HG02943 (cell line): ENCODE data around the gene SMAD3.
"Not testable (repeated sequence)": the region's sequence is repeated elsewhere in the genome, so short reads cannot be mapped to it uniquely, and the experiment has no call there.

Experiments used
- ATAC-seq: cut with Tn5 transposase; IDR thresholded peaks from one replicate; pipeline ENCODE4 v1.9.1; 2021; ENCODE audit warnings: mild to moderate bottlenecking, low read depth, moderate library complexity; ENCODE audit not compliant: unreplicated experiment

The SMAD3 gene

DNA sequence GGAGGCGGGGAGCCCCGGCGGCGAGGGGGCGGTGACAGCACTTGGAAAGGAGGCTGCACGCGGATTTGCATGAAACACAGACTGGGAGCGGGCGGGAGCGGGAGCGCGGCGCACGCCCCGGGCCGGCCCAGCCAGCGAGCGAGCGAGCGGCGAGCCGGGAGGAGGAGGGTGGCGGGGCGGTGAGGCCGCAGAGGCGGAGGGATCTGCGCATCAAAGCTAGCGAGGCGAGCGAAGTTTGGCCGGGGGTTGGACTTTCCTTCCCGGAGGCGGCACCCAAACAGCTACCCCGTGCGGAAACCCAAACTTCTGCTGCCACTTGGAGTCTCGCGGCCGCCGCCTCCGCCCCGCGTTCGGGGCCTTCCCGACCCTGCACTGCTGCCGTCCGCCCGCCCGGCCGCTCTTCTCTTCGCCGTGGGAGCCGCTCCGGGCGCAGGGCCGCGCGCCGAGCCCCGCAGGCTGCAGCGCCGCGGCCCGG, at the start of gene SMAD3:
Gene SMAD3, plus strand, starts transcription at position 72 of the 475 bp plus-strand sequence. CDS start 553 bp downstream, outside the sequence.
- peak; percentile 47 for ATAC-seq

DNA sequence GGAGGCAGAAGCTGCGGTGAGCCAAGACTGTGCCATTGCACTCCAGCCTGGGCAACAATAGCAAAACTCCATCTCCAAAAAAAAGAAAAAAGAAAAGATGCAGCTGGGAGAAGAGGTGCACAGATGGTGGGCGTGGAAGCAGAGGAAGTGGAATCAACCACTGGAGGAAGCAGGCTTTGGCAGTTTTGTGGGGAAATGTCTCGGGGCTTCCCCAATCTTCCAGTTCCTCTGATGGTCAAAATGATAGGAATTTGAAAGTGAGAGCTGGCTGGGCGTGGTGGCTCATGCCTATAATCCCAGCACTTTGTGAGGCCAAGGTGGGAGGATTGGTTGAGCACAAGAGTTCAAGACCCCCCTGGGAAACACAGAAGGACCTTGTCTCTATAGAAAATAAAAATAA, 48.1 kb upstream of the SMAD3 start:
- ATAC-seq: no peak

DNA sequence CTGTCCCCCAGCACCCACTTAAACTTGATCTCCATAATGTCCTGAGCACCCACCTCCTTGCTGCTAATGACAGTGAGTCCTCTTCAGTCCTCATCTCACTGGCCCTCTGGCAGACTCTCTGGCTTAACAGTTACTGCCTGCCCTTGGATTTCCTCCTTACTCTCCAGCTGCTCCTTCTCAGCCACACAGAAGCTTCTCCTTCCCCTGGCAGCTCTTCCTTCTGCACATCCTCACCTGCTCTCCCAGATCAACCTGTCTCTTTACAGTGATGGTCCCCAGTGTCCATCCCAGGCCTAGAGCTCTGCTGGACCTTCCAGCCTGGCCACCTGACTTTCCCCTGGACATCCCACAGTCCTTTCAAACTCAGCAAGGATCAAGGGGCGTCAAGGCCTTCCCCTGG, 47.4 kb upstream of the SMAD3 start:
- ATAC-seq: no peak

DNA sequence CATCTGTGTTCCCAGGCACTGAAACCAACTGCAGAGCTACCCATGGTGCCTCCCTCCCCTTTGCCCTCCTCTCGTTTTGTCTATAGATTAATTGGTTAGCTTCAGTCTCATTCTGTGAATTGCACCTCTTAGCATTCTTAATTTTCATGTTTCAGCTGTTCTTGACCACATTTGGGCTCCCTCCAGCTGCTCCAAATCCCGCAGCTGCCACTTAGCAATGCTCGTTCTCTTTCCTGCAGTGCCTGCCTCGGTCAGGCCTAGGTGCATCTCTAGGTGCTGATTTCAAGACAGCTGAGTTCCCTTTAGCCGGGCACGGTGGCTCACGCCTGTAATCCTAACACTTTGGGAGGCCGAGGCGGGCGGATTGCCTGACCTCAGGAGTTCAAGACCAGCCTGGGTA, 47.0 kb upstream of the SMAD3 start:
- ATAC-seq: no peak

DNA sequence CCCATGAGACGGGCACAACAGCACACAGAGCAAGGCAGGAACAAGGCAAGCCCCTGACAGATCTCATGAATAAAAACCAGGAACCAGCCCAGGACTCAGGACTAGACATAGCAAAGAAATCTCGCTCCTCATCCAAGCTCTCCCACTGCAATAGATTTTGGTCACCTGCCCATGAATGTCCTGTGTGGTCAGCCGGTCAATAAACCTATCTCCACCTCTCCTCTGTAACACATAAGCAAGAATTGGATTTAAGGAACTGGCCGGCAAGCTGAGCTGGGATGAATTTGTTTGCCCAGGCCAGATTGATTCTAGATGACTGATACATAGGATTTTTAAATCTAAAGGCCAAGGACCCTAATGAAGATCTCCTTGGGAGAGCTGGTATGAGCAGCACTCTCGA, 46.3 kb upstream of the SMAD3 start:
- ATAC-seq: no peak

DNA sequence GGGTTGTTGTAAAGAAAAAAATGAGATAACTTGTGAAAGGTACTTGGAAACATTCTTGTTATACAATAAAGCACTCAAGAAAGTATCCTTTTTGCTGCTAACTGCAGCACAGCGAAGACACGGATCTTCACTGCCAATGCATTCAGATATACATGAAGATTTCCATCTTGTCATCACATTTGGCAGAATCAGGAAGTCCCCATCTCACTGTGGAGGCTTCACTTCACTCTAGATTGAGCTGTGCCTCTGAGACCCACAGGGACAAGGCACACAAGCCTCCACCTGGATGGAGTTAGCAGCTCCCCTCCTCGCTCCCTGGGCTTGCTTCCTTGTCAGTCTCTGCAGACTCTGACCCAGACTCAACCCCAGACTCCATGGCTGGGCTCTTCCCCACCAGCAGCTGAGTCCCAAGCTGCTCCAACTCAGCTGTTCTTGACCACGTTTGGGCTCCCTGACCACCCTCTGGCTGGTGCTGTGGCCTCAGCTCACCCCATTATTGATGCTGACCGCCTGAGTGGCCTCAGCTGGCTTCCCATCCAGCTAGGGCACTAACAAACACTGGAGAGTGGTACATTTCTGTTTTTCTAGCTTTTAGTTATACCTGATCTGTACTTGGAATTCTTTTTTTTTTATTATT, 45.4 kb upstream of the SMAD3 start:
- no peak for ATAC-seq

DNA sequence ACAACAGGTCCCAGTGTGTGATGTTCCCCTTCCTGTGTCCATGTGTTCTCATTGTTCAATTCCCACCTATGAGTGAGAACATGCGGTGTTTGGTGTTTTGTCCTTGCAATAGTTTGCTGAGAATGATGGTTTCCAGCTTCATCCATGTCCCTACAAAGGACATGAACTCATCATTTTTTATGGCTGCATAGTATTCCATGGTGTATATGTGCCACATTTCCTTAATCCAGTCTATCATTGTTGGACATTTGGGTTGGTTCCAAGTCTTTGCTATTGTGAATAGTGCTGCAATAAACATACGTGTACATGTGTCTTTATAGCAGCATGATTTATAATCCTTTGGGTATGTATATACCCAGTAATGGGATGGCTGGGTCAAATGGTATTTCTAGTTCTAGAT, 44.7 kb upstream of the SMAD3 start:
- ATAC-seq: not testable (repeated sequence)

DNA sequence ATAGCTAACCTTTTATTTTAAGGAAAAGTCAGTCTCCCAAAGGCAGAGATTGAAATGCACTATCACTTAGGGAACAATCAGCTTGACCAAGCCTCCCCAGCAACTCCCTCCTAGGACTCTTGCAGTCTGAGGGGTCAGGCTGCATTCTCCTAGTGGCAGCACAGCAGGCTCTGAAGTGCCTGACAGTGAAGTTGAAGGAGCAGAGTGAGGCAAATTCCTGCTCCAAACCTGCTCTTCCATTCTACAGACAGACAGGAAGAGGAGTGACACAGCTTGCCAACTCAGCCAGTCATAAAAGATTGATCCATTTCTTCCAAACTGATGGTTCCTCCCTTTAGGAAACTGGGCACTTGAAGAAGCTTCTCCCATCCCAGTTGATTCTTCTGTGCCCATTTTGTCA, 43.9 kb upstream of the SMAD3 start:
- no peak for ATAC-seq

DNA sequence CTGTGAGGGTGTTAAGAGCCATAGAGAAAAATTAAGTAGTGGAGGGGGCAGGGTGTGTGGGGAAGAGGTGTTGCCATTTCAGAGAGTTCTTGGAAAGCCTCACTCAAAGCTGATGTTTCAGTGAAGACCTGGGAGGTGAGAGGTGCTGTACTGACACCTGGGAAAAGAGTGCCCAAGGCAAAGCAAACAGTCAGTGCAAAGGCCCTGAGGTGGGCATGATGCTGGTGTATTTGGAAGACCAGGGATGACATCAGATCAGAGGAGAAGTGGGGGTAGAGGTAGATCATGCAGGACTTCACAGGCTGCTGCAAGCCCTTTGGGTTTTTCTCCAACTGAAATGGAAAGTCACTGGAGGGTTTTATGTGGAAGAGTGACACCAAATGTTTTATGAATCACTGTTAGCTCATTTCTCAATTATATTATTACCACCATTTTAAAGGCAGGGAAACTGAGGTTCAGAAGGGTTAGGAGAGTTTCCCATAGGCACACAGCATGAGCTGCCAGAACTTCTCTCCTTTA, 42.8 kb upstream of the SMAD3 start:
- ATAC-seq: no peak

DNA sequence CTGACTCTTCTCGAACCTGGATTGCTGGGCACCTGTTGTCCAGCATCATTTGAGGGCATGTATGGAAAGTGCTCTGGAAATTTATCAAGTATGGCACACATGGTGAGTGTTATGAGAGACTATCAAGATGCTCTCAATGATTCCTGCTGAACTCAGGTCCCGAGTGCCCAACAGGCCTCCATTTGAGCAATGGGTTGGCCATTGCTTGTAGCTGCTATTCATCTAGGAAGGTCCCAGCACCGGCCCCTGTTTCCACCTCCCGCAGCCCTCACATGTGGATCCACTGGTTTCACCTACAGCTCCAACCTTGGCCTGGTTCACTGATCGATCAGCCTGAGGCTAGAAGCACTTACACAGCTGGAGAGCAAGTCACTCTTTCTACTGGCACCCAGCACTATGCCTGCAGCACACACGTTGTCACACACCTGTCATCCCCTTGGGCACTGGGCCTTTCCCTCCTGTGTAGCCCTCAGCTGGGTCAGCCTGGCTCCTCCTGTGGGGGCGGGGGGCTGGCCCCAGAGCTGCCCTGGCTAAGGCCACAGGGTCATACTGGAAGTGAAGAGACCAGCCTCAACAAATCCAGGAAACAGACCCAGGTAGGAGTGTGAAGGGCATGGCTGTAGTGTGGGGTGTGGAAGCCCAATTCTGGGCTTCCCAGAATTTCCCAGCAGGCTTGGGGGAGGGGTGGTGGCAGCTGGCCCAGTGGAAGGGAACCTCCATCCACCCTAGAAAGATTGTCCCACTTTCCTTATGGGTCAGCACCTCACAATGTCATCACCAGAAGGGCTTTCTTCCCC, 41.7 kb upstream of the SMAD3 start:
- no peak for ATAC-seq

DNA sequence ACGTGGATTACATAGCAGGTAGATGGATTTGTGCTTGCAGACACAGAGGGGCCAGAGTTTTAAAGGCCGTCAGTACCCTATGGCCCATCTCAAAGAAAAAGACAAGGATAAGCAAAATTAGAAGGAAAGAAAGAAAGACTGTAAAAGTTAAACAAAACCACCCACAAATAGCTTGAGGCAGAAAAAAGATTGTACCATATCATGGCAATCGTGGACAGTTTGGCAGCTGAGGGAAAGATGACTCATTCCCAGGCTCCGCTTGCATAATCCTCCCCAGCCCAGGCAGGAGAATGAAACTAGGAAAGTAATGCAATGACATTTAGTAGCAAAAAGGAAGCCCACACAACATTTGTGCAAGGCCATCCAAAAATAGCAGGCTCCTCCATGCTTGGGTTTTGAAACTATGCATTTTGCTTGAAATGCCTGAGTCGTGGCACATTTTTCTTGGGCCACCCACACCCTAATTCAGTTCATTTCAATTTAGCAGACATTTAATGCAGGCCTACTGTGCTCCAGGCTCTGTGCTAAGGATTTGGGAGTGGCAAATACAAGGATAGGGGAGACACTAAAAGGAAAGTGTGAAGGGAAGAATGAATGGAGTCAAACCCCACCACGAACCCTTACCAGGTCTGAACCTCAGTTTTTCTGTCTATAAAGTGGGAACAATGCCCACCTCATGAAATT, 40.9 kb upstream of the SMAD3 start:
- ATAC-seq: no peak

DNA sequence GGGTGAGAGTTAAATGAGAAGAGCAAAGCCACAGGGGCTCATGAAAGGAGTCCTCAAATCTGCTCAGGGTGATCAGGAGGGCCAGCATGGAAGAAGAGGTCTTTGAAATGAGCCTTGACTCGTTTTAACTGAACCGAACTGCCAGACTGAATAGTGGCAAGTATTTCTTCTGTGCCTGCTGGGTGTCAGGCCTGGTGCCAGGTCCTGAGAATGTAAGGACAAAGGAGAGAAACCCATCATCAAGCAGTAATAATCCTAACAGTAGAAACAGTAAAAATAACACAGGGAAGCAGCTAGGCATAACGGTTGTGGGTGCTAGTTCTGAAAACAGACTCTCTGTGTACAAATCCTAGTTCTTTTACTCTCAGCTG, 40.4 kb upstream of the SMAD3 start:
- no peak for ATAC-seq

DNA sequence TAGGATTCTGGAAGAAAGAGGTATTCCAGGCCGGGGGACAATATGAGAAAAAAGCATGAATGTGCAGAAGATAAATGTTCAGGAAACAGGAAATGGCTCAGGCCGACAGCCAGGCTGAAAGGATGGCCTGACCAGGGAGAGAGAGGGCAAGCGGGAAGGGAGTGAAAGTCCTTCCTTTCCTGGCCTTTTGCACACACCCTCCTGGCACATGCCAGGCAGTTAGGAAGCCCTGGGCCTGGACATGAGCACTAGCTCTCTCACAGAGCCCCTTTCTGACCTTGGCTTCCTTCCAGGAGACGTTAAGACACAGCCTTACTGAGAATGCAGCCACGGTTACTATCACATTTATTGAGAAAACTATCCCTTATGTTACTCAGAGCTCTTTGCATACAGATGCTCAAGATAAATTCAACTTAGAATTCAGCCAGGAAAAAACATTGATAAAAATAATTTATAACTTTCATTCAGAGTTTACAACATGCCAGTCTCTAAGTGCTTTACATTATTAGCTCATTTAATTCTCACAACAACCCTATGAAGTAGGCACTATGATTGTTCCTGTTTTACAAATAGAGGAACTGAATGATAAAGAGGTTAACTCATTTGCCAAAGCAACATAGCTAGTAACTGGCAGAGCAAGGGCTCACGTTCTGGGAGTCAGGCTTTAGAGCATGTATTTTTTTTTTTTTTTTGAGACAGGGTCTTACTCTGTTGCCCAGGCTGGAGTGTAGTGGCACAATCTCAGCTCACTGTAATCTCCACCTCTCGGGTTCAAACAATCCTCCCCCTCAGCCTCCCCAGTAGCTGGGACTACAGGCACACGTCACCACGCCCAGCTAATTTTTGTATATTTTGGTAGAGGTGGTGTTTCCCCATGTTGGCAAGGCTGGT, 39.4 kb upstream of the SMAD3 start:
- ATAC-seq: no peak

DNA sequence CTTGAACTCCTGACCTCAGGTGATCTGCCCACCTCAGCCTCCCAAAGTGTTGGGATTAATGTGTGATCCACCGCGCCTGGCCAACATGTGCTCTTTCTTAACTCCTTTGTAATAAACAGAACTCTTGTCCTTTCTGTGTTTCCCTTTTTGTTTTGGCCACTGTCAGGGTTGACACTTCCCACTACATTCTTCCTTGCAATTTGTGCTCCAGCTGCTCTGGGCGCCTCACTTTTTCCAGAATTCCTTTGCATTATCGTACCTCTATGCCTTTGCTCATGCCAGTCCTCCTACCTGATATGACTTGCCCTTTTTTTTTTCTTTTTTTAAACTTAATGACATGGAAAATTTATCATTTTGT, 38.8 kb upstream of the SMAD3 start:
- ATAC-seq: no peak

DNA sequence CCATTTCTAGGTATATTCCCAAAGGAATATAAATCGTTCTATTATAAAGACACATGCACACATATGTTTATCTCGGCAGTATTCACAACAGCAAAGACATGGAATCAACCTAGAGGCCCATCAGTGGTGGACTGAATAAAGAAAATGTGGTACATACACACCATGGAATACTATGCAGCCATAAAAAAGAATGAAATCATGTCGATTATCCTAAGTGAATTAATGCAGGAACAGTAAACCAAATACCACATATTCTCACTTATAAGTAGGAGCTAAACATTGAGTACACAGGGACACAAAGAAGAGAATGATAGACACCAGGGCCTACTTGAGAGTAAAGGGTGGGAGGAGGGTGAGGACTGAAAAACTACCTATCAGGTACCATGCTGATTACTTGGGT, 37.0 kb upstream of the SMAD3 start:
- ATAC-seq: not testable (repeated sequence)

DNA sequence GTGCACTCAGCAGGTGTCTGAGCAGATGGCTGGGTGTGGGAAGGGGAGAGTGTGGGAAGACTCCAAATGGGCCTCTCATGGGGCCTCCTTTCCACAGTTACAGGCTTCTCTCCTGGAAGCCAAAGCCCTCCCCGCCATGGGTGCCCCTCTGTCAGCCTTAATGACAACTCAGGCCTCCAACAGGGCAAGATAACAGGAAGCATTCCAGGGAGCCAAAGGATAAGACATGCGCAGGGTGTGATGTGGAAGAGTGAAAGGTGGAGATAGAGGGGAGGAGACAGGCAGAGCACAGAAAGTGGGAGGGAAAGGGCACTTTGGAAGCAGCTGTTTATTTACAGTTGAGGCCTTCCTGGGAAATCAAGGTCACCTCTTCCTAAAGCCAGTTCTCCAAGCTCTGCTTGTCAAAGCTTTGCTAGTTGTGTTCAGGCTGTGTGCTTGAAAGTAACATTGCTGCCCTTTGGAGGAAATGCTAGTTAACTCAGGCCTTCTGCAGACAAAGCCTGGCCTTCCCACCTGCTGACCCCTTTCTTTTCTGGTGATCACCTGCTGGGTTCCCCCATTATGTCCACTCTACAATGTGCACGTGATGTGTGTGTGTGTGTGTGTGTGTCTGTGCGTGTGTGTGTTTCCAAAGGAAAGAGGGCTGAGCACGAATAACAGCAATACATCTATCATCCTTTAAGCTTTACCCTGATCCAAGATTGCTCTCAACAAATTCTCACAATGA, 35.2 kb upstream of the SMAD3 start:
- no peak for ATAC-seq

DNA sequence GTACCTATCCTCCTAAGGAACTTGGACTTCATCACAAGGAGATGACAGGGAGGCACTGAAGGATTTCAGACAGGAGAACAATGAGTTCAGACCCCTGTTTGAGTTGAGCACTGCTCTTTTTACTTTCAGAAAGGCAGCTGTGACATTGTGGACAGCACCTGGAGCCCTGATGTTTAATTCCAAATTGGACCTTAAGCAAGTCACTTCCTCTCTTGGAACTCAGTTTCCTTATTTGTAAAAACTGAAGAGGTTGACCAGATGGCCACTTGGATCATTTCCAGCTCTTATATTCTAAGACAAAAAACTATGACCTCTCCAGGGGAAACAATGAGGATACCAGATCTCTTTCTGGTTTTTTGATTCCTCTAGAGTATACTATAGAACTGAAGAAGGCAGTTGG, 34.1 kb upstream of the SMAD3 start:
- no peak for ATAC-seq

DNA sequence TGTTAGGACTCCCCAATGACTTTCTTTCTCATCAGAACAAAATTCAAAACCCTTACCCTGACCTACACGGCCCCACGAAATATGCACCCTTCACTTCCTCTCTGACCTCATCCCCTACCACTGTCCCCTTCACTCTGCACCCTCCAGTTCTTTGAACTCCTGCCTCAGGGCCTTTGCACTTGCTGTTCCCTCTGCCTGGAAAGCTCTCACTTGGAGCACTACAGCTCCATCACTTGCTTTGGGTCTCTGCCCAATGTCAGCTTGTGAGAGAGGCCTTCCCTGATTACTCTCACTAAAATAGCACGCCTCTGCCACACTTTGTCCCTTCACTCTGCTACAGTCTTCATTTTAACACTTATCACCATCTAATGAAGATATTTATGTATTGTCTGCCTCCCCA, 32.8 kb upstream of the SMAD3 start:
- no peak for ATAC-seq

DNA sequence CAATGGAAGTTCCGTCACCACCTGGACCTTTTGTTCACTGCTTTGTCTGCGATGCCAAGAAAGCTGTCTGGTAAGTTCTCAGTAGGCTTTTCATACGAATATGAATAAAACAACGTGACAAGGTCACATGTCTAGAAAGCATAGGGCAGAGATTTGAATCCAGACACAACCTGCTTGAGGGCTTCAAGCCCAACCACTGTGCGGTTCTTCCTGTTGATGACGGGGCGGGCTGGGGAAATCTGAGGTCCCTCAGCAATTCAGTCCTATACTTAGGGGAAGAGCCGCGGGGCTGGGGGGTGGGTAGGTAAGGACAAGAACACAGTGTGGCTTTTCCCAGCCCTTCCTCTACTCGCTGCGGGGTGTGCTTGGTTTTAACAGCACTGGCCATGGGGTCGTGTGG, 32.4 kb upstream of the SMAD3 start:
- ATAC-seq: no peak

DNA sequence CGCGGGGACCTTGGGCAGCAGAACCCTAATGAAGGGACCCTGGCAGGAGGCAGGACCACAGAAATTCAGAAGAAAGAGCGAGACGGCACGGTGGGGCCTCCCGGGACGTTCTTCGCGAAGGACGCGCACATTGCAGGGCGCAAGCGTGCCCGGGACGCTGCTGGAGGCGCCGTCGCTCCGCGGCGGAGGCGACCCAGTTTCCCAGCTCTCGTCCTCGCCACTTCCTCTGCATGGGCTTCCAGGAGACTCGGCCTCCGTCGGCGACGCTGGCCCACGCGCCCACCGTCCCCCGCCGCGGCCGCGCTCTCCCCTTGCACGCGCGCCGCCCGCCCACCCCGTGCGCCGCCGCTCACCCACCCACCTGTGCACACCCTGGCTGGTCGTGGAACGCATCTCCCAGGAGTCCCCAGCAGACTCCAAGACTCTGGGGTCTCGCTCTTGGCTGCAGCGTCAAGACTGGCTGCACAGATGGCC, 31.8 kb upstream of the SMAD3 start:
- ATAC-seq: no peak
